BE2C (cell line): ENCODE data around the gene LRRC1.

Source experiments
- DNase-seq: peaks from one replicate; pipeline ENCODE4 v3.0.0-alpha.2; 2020
- H3K27me3 ChIP-seq: fragments of 250-450 bp; sonication (Bioruptor Pico); 2 replicates; pipeline ENCODE4 v1.5.1; 2020; ENCODE audit warnings: mild to moderate bottlenecking
- H3K36me3 ChIP-seq: fragments of 250-450 bp; sonication (Bioruptor Pico); 2 replicates; pipeline ENCODE4 v1.5.1; 2020; ENCODE audit warnings: mild to moderate bottlenecking
- H3K4me1 ChIP-seq: fragments of 250-450 bp; sonication (Bioruptor Pico); 2 replicates; pipeline ENCODE4 v1.5.1; 2020
- H3K4me3 ChIP-seq: 2 replicates; pipeline ENCODE4 v1.5.1; 2011; ENCODE audit warnings: low read depth, low read length
- H3K9me3 ChIP-seq: fragments of 250-450 bp; sonication (Bioruptor Pico); 2 replicates; pipeline ENCODE4 v1.5.1; 2020
- TF ChIP-seq, protein P1 (sequence below): IDR thresholded peaks from 2 replicates; pipeline ENCODE4 v1.5.1; 2012; ENCODE audit warnings: mild to moderate bottlenecking, low read depth, low read length

Gene LRRC1

DNA sequence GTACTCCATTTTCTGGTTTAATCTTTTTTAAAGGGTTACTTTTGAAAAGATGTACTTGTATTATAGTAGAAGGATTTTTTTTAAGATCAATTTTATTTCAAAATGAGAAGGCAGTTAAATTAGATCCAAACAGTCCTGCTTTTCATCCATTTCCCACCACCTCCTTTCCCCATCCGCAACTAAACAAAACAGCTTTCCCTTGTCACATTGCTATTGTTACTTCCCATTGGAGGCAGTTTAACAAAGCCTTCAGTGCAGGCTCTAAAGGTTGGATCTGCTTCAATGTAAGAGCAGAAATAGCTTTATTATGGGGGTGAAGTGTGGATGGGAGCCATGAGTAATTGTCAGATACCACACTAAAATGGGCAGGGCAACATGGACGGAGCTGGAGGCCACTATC lies 65.7 kb downstream of the LRRC1 start:
- Histone ChIP-seq H3K4me1 (peaks cover 7% of the 10 kb centered on the region), H3K36me3 (no peaks in the 10 kb centered on the region), H3K4me3 (no peak overlapping the region), H3K9me3 (no peaks in the 10 kb centered on the region), H3K27me3 (peaks cover 3% of the 10 kb centered on the region)
- TF ChIP-seq, protein P1, sequence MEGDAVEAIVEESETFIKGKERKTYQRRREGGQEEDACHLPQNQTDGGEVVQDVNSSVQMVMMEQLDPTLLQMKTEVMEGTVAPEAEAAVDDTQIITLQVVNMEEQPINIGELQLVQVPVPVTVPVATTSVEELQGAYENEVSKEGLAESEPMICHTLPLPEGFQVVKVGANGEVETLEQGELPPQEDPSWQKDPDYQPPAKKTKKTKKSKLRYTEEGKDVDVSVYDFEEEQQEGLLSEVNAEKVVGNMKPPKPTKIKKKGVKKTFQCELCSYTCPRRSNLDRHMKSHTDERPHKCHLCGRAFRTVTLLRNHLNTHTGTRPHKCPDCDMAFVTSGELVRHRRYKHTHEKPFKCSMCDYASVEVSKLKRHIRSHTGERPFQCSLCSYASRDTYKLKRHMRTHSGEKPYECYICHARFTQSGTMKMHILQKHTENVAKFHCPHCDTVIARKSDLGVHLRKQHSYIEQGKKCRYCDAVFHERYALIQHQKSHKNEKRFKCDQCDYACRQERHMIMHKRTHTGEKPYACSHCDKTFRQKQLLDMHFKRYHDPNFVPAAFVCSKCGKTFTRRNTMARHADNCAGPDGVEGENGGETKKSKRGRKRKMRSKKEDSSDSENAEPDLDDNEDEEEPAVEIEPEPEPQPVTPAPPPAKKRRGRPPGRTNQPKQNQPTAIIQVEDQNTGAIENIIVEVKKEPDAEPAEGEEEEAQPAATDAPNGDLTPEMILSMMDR: no peak
- DNase-seq: no peak

DNA sequence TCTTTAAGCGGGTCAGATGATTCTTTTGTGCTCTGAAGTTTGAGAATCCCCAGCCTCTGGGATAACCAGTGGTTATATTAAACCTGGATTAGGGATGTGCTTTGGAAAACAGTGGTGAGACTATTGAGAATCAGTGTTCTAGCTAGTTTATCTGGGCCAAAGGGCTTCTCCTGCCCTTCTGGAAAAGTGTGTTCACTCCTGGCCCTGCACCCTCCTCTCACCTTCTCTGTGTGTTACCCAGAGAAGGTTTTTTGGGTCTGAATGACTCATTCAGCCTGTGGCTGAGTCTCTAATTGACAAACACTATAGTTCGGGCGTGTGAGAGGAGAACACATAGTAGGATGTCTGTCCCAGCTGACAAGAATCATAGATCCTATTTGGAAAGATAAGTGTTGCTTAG lies 66.7 kb downstream of the LRRC1 start:
- Histone ChIP-seq H3K9me3 (no peaks in the 10 kb centered on the region), H3K27me3 (peaks cover 3% of the 10 kb centered on the region), H3K4me1 (peaks cover 7% of the 10 kb centered on the region), H3K36me3 (no peaks in the 10 kb centered on the region), H3K4me3 (no peak overlapping the region)
- TF ChIP-seq, protein P1: no peak
- no peak for DNase-seq

DNA sequence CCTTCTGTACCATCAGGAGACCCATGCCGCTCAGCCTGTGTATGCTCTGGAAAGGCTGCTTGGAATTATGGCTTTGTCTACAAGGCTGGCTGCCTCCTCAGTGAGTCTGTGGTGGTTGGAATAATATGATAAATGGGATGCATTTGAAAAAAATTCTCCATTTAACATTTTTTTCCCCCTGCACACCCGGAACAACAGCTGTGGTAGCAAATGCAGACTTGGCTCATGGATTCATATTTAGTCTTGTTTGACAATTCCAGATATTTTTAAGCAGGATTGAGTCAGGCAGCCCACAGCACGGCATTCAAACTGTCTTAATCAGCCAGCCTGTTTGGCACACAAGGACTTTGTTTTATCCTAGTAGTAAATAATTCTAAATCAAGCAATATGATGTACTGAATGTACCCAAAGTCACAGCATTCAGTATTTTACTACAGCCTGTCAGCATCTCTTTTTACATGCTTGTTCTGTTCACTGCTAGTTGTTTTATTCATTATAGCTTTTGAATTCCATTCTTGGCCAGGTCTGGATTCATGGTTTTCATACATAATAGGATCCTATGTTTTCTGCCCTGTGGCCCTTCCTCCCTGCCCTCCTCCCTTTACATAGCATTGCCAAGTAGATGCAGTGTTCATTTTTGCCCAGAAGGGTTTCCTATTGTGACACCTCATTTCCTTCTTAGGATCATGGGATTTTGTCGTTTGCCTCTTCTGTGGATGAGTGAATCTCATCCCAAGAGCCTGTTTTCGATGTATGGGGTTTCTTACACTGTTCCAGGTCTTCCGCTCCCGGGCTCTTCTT lies 68.1 kb downstream of the LRRC1 start:
- TF ChIP-seq, protein P1: no peak
- no peak for DNase-seq
- no peaks in the 10 kb centered on the region for H3K9me3 ChIP-seq
- H3K27me3 ChIP-seq: peaks cover 3% of the 10 kb centered on the region; the same call in 1 of the 2 replicates
- H3K4me3 ChIP-seq: no peak overlapping the region
- H3K4me1 ChIP-seq: peaks cover 7% of the 10 kb centered on the region
- no peaks in the 10 kb centered on the region for H3K36me3 ChIP-seq

DNA sequence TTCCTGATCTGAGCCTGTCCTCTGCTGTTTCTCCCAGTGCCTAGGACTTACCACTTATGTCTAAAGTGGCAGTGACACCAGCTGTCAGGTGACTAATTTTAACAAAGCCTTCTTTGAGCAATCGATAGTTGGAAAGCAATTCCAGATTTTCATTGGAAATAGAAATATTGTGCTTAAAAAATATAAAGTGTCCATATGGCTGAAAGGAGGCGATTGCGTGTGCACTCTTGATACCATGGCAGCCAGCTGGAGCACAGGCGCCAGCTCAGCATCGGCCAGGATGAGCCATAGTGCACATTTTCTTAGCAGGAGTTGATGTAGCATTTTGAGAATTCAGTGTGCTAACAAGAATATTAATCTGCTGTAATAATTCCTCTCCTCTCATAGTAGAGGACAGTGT lies 70.0 kb downstream of the LRRC1 start:
- Histone ChIP-seq H3K36me3 (no peaks in the 10 kb centered on the region), H3K4me3 (no peak overlapping the region), H3K27me3 (peaks cover 3% of the 10 kb centered on the region; the same call in 1 of the 2 replicates), H3K9me3 (no peaks in the 10 kb centered on the region), H3K4me1 (no peaks in the 10 kb centered on the region)
- TF ChIP-seq, protein P1: no peak
- DNase-seq: no peak

DNA sequence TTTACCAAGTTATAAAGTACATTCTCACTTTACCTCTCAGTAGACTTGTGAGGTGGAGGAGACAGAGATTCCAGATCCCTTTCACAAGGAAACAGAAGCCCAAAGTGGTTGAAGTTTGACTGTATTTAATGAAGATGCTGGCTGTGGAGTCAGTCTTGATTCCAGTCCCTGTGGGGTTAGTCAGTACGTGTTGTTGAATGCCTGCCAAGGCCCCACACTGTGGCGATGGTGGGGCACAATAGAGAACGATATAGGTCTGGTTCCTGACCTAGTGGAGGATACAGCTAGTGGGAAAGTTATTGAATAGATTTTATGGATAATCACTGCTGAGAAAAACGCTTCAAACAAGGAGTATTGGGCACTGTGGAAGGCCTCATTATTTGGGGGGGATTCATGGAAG lies 71.4 kb downstream of the LRRC1 start:
- TF ChIP-seq, protein P1: no peak
- no peak overlapping the region for H3K4me3 ChIP-seq
- no peak for DNase-seq
- H3K36me3 ChIP-seq: no peaks in the 10 kb centered on the region
- H3K9me3 ChIP-seq: no peaks in the 10 kb centered on the region
- peaks cover 3% of the 10 kb centered on the region; the same call in 1 of the 2 replicates for H3K27me3 ChIP-seq
- H3K4me1 ChIP-seq: no peaks in the 10 kb centered on the region

DNA sequence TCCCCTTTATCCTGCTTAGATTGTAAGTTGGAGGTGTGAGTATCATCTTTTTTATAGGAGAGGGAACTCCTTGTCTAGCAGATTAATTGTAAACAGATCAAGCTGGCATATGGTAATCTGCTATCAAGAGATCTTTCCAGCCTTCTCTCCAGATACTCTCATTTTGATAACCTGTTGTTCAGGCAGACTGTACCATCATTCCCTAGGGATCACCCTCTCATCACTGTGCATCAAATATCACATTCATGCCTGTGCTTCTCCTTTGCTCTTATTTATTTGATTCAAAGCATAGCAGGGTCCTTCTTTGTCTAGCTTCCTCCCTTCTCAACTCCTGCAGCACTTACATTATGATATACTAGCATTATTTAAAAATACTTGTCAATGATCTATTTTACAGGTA lies 73.8 kb downstream of the LRRC1 start:
- no peaks in the 10 kb centered on the region for H3K36me3 ChIP-seq

More for the DNA sequence above, 73.8 kb downstream of the LRRC1 start:
- no peak for DNase-seq
- Histone ChIP-seq H3K4me3 (no peak overlapping the region), H3K4me1 (no peaks in the 10 kb centered on the region), H3K27me3 (no peaks in the 10 kb centered on the region), H3K9me3 (no peaks in the 10 kb centered on the region)
- TF ChIP-seq, protein P1: no peak
